H9 (cell line): ENCODE data around the gene ADGRB3. TPM values are rescaled to one million over a fixed set of nuclear protein-coding genes. Genes with fewer than 3 reads are reported as not detected.

Source experiments
- DNase-seq: peaks from one replicate; pipeline ENCODE4 v3.0.0-alpha.2; 2017
- H2AFZ ChIP-seq: one replicate; pipeline ENCODE4 v1.6.1; 2013; ENCODE audit warnings: mild to moderate bottlenecking, low read length, control low read depth, moderate library complexity
- H2AK5ac ChIP-seq: 2 replicates; pipeline ENCODE4 v1.6.1; 2013; ENCODE audit warnings: low read length, control low read depth, mixed read lengths; ENCODE audit not compliant: insufficient read length
- H2BK120ac ChIP-seq: one replicate; pipeline ENCODE4 v1.6.1; 2013; ENCODE audit warnings: low read depth, mild to moderate bottlenecking, low read length, control low read depth, inconsistent platforms; ENCODE audit not compliant: poor library complexity, severe bottlenecking
- H2BK12ac ChIP-seq: 2 replicates; pipeline ENCODE4 v1.6.1; 2013; ENCODE audit warnings: low read length, control low read depth, mixed read lengths, low read depth; ENCODE audit not compliant: insufficient read length
- H2BK15ac ChIP-seq: 2 replicates; pipeline ENCODE4 v1.6.1; 2013; ENCODE audit warnings: low read depth, low read length, control low read depth
- H2BK20ac ChIP-seq: one replicate; pipeline ENCODE4 v1.6.1; 2013; ENCODE audit warnings: low read depth, mild to moderate bottlenecking, low read length, control low read depth, inconsistent platforms; ENCODE audit not compliant: poor library complexity, severe bottlenecking
- H2BK5ac ChIP-seq: 2 replicates; pipeline ENCODE4 v1.6.1; 2013; ENCODE audit warnings: low read length, control low read depth, mixed read lengths; ENCODE audit not compliant: insufficient read length
- H3K14ac ChIP-seq: 2 replicates; pipeline ENCODE4 v1.6.1; 2013; ENCODE audit warnings: low read length, control low read depth; ENCODE audit not compliant: insufficient read depth
- H3K18ac ChIP-seq: 2 replicates; pipeline ENCODE4 v1.6.1; 2013; ENCODE audit warnings: low read depth, mild to moderate bottlenecking, mixed read lengths, low read length, control low read depth; ENCODE audit not compliant: insufficient read length
- H3K23ac ChIP-seq: 2 replicates; pipeline ENCODE4 v1.6.1; 2013; ENCODE audit warnings: low read length, control low read depth, mixed read lengths, low read depth; ENCODE audit not compliant: insufficient read length
- H3K23me2 ChIP-seq: 2 replicates; pipeline ENCODE4 v1.6.1; 2013; ENCODE audit warnings: low read depth, mild to moderate bottlenecking, mixed read lengths, low read length, control low read depth; ENCODE audit not compliant: insufficient read length, poor library complexity, severe bottlenecking
- H3K27ac ChIP-seq: 2 replicates; pipeline ENCODE4 v1.5.1; 2013; ENCODE audit warnings: low read length, control low read depth, mixed read lengths, low read depth; ENCODE audit not compliant: insufficient read length
- H3K27me3 ChIP-seq: 2 replicates; pipeline ENCODE4 v1.6.1; 2013; ENCODE audit warnings: low read length, control low read depth, inconsistent platforms; ENCODE audit not compliant: insufficient read depth
- H3K4ac ChIP-seq: 2 replicates; pipeline ENCODE4 v1.6.1; 2013; ENCODE audit warnings: low read depth, mild to moderate bottlenecking, control low read depth, inconsistent platforms, low read length, moderate library complexity
- H3K4me1 ChIP-seq: 2 replicates; pipeline ENCODE4 v1.6.1; 2013; ENCODE audit warnings: low read length, control low read depth, inconsistent platforms; ENCODE audit not compliant: insufficient read depth
- H3K4me2 ChIP-seq: 2 replicates; pipeline ENCODE4 v1.6.1; 2013; ENCODE audit warnings: low read length, control low read depth, mixed read lengths; ENCODE audit not compliant: insufficient read length, insufficient read depth
- H3K56ac ChIP-seq: 2 replicates; pipeline ENCODE4 v1.6.1; 2013; ENCODE audit warnings: low read depth, mild to moderate bottlenecking, mixed read lengths, low read length, control low read depth; ENCODE audit not compliant: insufficient read length
- H3K79me1 ChIP-seq: 2 replicates; pipeline ENCODE4 v1.6.1; 2013; ENCODE audit warnings: low read depth, mild to moderate bottlenecking, moderate library complexity, low read length, control low read depth, inconsistent platforms; ENCODE audit not compliant: insufficient read depth, poor library complexity, severe bottlenecking
- H3K79me2 ChIP-seq: 2 replicates; pipeline ENCODE4 v1.6.1; 2013; ENCODE audit warnings: low read length, control low read depth, inconsistent platforms; ENCODE audit not compliant: insufficient read depth
- H3K9ac ChIP-seq: 2 replicates; pipeline ENCODE4 v1.6.1; 2013; ENCODE audit warnings: low read length, control low read depth, mixed read lengths; ENCODE audit not compliant: insufficient read length; ENCODE audit errors: extremely low read depth
- H3K9me3 ChIP-seq: one replicate; pipeline ENCODE4 v1.6.1; 2013; ENCODE audit warnings: low read depth, low read length, inconsistent platforms; ENCODE audit not compliant: control insufficient read depth
- H3T11ph ChIP-seq: one replicate; pipeline ENCODE4 v1.6.1; 2013; ENCODE audit warnings: mild to moderate bottlenecking, low read length, control low read depth, inconsistent platforms
- H4K20me1 ChIP-seq: one replicate; pipeline ENCODE4 v1.6.1; 2013; ENCODE audit not compliant: control insufficient read depth, insufficient read length, insufficient read depth
- H4K5ac ChIP-seq: 2 replicates; pipeline ENCODE4 v1.6.1; 2013; ENCODE audit warnings: low read depth, mild to moderate bottlenecking, mixed read lengths, low read length, control low read depth; ENCODE audit not compliant: insufficient read length
- H4K8ac ChIP-seq: replicated peaks from 2 replicates; pipeline ENCODE4 v1.6.1; 2013; ENCODE audit warnings: low read length, control low read depth, mixed read lengths, low read depth; ENCODE audit not compliant: insufficient read length
- H4K91ac ChIP-seq: 2 replicates; pipeline ENCODE4 v1.6.1; 2013; ENCODE audit warnings: low read depth, mild to moderate bottlenecking, moderate library complexity, mixed read lengths, low read length, control low read depth; ENCODE audit not compliant: insufficient read length
- H3K27ac Mint-ChIP-seq, 3 experiments: 2 replicates in 2 of 3; 3 replicates in 1 of 3; pipeline ENCODE4 v1.8.0; 2020 to 2021; ENCODE audit warnings: mixed read lengths in 3 of 3, mild to moderate bottlenecking in 1 of 3, moderate library complexity in 1 of 3
- H3K27me3 Mint-ChIP-seq: 2 replicates; pipeline ENCODE4 v1.8.0; 2021; ENCODE audit warnings: low read depth, mild to moderate bottlenecking, moderate library complexity, mixed read lengths
- H3K36me3 Mint-ChIP-seq, 3 experiments: 2 replicates in 2 of 3; 3 replicates in 1 of 3; pipeline ENCODE4 v1.8.0; 2020 to 2021; ENCODE audit warnings: low read depth in 3 of 3, mixed read lengths in 3 of 3; ENCODE audit not compliant: insufficient read depth in 1 of 3
- H3K4me1 Mint-ChIP-seq, 2 experiments: 2 replicates each; pipeline ENCODE4 v1.8.0; 2020; ENCODE audit warnings: mixed read lengths in 2 of 2
- H3K4me3 Mint-ChIP-seq, 2 experiments: 2 replicates in 1 of 2; 3 replicates in 1 of 2; pipeline ENCODE4 v1.8.0; 2020 to 2021; ENCODE audit warnings: mild to moderate bottlenecking in 2 of 2, mixed read lengths in 2 of 2, moderate library complexity in 1 of 2
- H3K9me3 Mint-ChIP-seq, 2 experiments: 2 replicates in 1 of 2; 3 replicates in 1 of 2; pipeline ENCODE4 v1.8.0; 2020; ENCODE audit warnings: mild to moderate bottlenecking in 2 of 2, mixed read lengths in 2 of 2, moderate library complexity in 1 of 2
- WGBS: extraction: QIAGEN DNeasy Blood & Tissue Kit; methylation state at CpG from one replicate; pipeline ENCODE4 v1.1.7; 2013; ENCODE audit warnings: missing lambda C conversion rate, low lambda C conversion rate, mixed read lengths; ENCODE audit not compliant: insufficient read length; ENCODE audit errors: extremely low coverage; 5-methylcytosine and 5-hydroxymethylcytosine counted together
- total RNA-seq: library from RNA; stranded (reverse); gene quantifications from 2 replicates; pipeline ENCODE4 v1.2.1, GENCODE V29; 2021
- TF ChIP-seq, protein P1 (sequence below): fragments of 200-600 bp; sonication (generic); conservative IDR thresholded peaks from 3 replicates; pipeline ENCODE4 v1.8.0; 2021; ENCODE audit warnings: antibody characterized with exemption, mild to moderate bottlenecking

The ADGRB3 gene
- total RNA-seq, 1 experiment from 2014 or later = 0.37 TPM

- Mint-ChIP-seq H3K4me3 (no peak overlapping the region), H3K9me3 (no peaks in the 10 kb centered on the region), H3K36me3 (no peaks in the 10 kb centered on the region), H3K27me3 (no peaks in the 10 kb centered on the region; the same call in 1 of the 2 replicates), H3K4me1 (peaks cover 14 to 16% of the 10 kb centered on the region in 2 experiments), H3K27ac (peak overlapping the region in 1 of 3 experiments; percentile 50; a peak in 1 of 7 replicates)
- H2AFZ ChIP-seq = no peak overlapping the region
- no peak overlapping the region for H4K5ac ChIP-seq
- H3K79me2 ChIP-seq = no peaks in the 10 kb centered on the region
- H3K9ac ChIP-seq = no peak overlapping the region
- H3T11ph ChIP-seq = no peak overlapping the region
- H2BK15ac ChIP-seq = no peak overlapping the region
- H3K4ac ChIP-seq = no peak overlapping the region
- TF ChIP-seq, protein P1, sequence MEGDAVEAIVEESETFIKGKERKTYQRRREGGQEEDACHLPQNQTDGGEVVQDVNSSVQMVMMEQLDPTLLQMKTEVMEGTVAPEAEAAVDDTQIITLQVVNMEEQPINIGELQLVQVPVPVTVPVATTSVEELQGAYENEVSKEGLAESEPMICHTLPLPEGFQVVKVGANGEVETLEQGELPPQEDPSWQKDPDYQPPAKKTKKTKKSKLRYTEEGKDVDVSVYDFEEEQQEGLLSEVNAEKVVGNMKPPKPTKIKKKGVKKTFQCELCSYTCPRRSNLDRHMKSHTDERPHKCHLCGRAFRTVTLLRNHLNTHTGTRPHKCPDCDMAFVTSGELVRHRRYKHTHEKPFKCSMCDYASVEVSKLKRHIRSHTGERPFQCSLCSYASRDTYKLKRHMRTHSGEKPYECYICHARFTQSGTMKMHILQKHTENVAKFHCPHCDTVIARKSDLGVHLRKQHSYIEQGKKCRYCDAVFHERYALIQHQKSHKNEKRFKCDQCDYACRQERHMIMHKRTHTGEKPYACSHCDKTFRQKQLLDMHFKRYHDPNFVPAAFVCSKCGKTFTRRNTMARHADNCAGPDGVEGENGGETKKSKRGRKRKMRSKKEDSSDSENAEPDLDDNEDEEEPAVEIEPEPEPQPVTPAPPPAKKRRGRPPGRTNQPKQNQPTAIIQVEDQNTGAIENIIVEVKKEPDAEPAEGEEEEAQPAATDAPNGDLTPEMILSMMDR = no peak
- H3K23ac ChIP-seq = no peak overlapping the region
- H2BK5ac ChIP-seq = no peak overlapping the region
- DNase-seq = no peak
- no peaks in the 10 kb centered on the region for H4K20me1 ChIP-seq
- no peak overlapping the region for H4K8ac ChIP-seq
- no peak overlapping the region for H3K14ac ChIP-seq
- H3K79me1 ChIP-seq = no peaks in the 10 kb centered on the region
- no peak overlapping the region for H3K18ac ChIP-seq
- H2BK20ac ChIP-seq = no peak overlapping the region
- no peak overlapping the region for H3K27ac ChIP-seq
- peaks cover 2% of the 10 kb centered on the region; the same call in 1 of the 2 replicates for H3K4me1 ChIP-seq
- no peak overlapping the region for H2BK120ac ChIP-seq
- H2BK12ac ChIP-seq = no peak overlapping the region
- no CpG with 5 or more reads among the region's 1 CpG for WGBS
- peaks cover 3% of the 10 kb centered on the region for H3K23me2 ChIP-seq
- no peak overlapping the region for H2AK5ac ChIP-seq
- no peak overlapping the region for H3K4me2 ChIP-seq
- H3K9me3 ChIP-seq = no peaks in the 10 kb centered on the region
- H3K27me3 ChIP-seq = no peaks in the 10 kb centered on the region
- H3K56ac ChIP-seq = no peak overlapping the region
- H4K91ac ChIP-seq = no peak overlapping the region
These were observed 603.0 kb downstream of the ADGRB3 start for GRCh38 chr6:69238067-69238466.
